ENCODE data around the gene NFILZ. TPM values are rescaled to one million over a fixed set of nuclear protein-coding genes. Genes with fewer than 3 reads are reported as not detected.

NFILZ gene
- total and polyA plus RNA-seq, 10 donors: not detected

- WGBS, 5 donors: 35 to 53% (median 42%) methylated on average over 1 to 12 of the region's 12 CpGs
- H3K27ac ChIP-seq: no peak overlapping the region
- H3K36me3 ChIP-seq: no peaks in the 10 kb centered on the region
- H3K4me3 ChIP-seq: no peak overlapping the region
- no peak for DNase-seq
- H3K27me3 ChIP-seq (replicated peaks in 1 of 7): peaks cover 0 to 29% (median 0%) of the 10 kb centered on the region in 7 donors
- intact Hi-C loops (cut with DNase I; ENCODE audit: low total_unique reads): loop anchor here (5.0 kb wide), 2 partner anchors 37 to 422 kb away; no protein-coding TSS in a partner anchor
- TF ChIP-seq POLR2AphosphoS5 (IDR thresholded peaks at IDR 0.05) (no peak), POLR2A (IDR thresholded peaks at IDR 0.05) (no peak), CTCF (IDR thresholded peaks at IDR 0.05 in 8 of 11, conservative IDR thresholded peaks at IDR 0.05 in 3 of 11) (no peak)
- no peaks in the 10 kb centered on the region for H3K9me3 ChIP-seq
- peaks cover 3 to 23% (median 14%) of the 10 kb centered on the region in 6 donors for H3K4me1 ChIP-seq
Measured at GRCh38 chr19:8655340-8655709, 24.9 kb downstream of the NFILZ start.

GRCh38 chr19:8657869-8658268 is 27.4 kb downstream of the NFILZ start:
- 81 to 93% (median 88%) methylated on average over 5 of the region's 5 CpGs for WGBS, 5 donors
- no peak for DNase-seq
- no peaks in the 10 kb centered on the region for H3K9me3 ChIP-seq
- TF ChIP-seq POLR2AphosphoS5 (IDR thresholded peaks at IDR 0.05) (no peak), POLR2A (IDR thresholded peaks at IDR 0.05) (no peak), CTCF (IDR thresholded peaks at IDR 0.05 in 8 of 11, conservative IDR thresholded peaks at IDR 0.05 in 3 of 11) (no peak)
- H3K27me3 ChIP-seq (replicated peaks in 1 of 7): peaks cover 0 to 29% (median 0%) of the 10 kb centered on the region in 7 donors
- H3K4me1 ChIP-seq: peaks cover 3 to 17% (median 13%) of the 10 kb centered on the region in 6 donors
- intact Hi-C loops (cut with DNase I; ENCODE audit: low total_unique reads): loop anchor here (5.0 kb wide), 2 partner anchors 34 to 419 kb away; no protein-coding TSS in a partner anchor
- H3K36me3 ChIP-seq: no peaks in the 10 kb centered on the region
- no peak overlapping the region for H3K4me3 ChIP-seq
- no peak overlapping the region for H3K27ac ChIP-seq

DNA sequence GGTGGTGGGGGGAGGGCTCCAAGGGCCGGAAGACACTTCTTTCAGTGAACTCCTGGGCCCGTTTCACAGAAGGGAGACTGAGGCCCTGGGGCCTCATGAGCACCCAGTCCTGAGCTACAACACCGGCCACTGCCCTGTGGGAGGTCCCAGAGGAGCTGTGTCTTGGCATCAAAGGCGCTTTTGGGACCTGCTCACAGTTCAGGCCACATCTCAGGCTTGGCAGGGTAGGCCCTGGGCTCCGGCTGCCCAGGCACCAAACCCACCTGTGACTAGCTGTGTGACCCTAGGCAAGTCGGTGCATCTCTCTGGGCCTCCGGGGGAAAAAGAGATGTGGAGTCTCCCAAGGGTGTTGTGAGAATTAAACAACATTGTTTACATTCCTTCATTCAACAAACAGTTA is 29.5 kb downstream of the NFILZ start:
- TF ChIP-seq POLR2AphosphoS5 (IDR thresholded peaks at IDR 0.05): no peak
- TF ChIP-seq POLR2A (IDR thresholded peaks at IDR 0.05): no peak
- TF ChIP-seq CTCF (IDR thresholded peaks at IDR 0.05 in 8 of 11, conservative IDR thresholded peaks at IDR 0.05 in 3 of 11): no peak
- intact Hi-C loops (cut with DNase I; ENCODE audit: low total_unique reads): loop anchor here (5.0 kb wide), 2 partner anchors 32 to 417 kb away; no protein-coding TSS in a partner anchor

GRCh38 chr19:8662263-8662662 is 31.8 kb downstream of the NFILZ start:
- Histone ChIP-seq H3K4me1 (peaks cover 0 to 24% (median 5%) of the 10 kb centered on the region in 6 donors), H3K27ac (no peak overlapping the region), H3K27me3 (replicated peaks in 1 of 7) (peaks cover 0 to 26% (median 0%) of the 10 kb centered on the region in 7 donors), H3K9me3 (no peaks in the 10 kb centered on the region), H3K4me3 (no peak overlapping the region), H3K36me3 (no peaks in the 10 kb centered on the region)
- intact Hi-C loops (cut with DNase I; ENCODE audit: low total_unique reads): no loop called here
- 70 to 93% (median 91%) methylated on average over 4 of the region's 4 CpGs for WGBS, 5 donors
- TF ChIP-seq POLR2A (IDR thresholded peaks at IDR 0.05): no peak
- TF ChIP-seq POLR2AphosphoS5 (IDR thresholded peaks at IDR 0.05): no peak
- no peak for TF ChIP-seq CTCF (IDR thresholded peaks at IDR 0.05 in 8 of 11, conservative IDR thresholded peaks at IDR 0.05 in 3 of 11)
- no peak for DNase-seq

More for the DNA sequence above, 29.5 kb downstream of the NFILZ start:
- H3K9me3 ChIP-seq: no peaks in the 10 kb centered on the region
- H3K4me1 ChIP-seq: peaks cover 3 to 21% (median 11%) of the 10 kb centered on the region in 6 donors
- 67 to 87% (median 84%) methylated on average over 5 to 7 of the region's 7 CpGs for WGBS, 5 donors
- peaks cover 0 to 37% (median 0%) of the 10 kb centered on the region in 7 donors for H3K27me3 ChIP-seq (replicated peaks in 1 of 7)
- no peak overlapping the region for H3K27ac ChIP-seq
- no peak overlapping the region for H3K4me3 ChIP-seq
- DNase-seq: no peak
- no peaks in the 10 kb centered on the region for H3K36me3 ChIP-seq
